CD1c-positive myeloid dendritic cell (primary cell): ENCODE data around the gene HOXB2.

Source experiments
- DNase-seq: peaks from one replicate; pipeline ENCODE4 v3.0.0-alpha.2; 2016; ENCODE audit errors: extremely low spot score

Gene HOXB2

DNA sequence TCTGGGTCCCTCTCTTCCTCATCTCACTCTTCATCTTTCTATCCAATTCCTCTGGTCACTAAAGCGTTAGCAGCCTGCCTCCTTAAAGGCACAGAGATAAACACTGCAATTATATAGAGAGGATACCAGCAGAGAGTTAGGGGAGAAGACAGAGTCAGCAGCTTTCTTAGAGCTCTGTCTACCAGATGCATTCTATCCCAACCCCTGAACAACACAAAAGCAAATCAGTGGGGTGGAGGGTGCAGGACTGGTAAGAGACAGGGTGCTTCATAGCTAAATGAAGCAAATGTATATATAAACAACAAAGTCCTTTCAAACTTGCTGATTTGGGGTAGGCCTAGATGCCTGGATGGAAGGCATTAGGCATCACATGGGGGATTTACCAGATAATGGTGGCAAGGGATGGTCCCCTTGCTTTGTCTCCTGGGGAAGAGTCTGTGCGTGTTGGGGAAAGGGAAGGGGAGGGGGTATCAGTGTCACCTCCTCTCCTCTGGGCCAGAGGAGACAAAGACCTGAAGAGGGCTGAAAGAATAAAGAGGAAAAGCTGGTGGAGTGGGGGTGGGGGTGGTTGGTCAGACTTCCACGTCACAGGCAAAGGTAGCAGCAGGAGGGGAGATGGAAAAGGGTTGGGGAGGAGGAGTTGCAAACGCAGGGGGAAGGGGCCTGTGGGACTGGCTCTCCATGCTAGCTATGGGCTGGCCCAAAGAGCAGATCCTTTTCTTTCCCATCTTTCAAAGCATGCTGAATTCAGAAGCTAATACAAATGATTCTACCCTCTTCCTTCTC lies 21.2 kb upstream of the HOXB2 start:
- no peak for DNase-seq

DNA sequence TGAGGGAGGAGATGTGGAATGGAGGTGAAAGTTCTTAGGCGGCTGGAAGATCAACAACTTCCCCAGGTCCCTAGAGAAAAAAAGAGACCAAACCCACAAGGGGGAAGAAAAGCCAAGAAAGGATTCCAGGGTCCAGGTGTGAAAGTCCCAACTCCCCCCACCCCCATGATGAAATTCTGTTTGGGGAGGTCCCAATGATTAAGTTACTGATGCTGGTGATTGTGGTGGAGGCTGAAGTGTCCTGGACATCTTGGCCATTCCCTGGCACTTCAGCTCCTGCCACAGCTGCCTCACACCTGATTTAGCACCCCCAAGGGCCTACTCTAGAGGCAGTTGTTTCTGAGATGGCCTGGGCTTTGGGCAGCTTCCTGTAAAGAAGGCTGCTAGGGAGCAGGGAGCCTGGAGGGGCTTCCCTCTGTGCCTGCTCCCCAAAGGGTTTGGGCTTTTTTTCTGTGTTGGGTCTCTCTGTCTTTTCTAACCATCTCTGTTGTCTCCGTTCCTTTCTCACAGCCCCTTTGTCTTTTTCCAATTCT lies 20.2 kb upstream of the HOXB2 start:
- no peak for DNase-seq

DNA sequence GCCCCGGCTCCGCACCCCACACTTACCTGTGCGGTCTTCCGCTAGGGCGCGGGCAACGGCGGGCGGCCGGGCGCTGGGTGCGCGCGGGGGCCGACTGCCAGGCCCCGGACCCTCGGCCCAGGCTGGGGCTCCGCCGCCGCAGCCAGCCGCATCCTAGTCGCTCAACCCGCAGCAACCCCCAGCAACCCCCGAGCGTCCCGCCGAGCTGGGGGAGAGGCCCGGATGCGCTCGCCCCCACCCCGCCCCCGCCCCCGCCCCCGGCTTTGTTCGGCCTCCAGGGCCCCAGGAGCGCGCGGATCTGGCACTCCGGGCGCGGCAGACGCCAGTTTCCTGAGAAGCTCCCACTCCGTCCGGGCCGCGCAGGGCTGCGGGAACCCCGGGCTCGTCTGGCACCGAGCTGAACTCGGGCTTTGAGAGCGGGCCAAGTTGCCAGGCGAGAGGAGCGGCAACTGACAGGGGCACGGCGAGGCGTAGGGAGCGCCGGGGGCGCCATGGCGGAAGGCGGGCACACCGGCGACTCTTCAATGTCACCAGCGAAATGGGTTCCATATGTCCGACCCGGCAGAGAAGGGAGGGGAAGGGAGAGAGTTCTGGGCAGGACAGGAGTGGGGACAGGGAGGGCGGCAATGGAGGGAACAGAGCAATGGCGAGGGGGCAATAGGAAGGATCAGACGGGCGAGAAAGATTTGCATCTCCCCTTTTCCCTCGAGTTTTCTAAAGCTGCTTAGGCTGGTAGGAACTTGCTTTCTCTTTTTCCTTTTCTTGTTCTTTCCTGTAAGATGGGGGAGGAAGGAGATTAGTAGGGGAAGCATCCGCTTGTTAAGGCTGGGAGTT lies 19.5 kb upstream of the HOXB2 start:
- DNase-seq, result no peak

DNA sequence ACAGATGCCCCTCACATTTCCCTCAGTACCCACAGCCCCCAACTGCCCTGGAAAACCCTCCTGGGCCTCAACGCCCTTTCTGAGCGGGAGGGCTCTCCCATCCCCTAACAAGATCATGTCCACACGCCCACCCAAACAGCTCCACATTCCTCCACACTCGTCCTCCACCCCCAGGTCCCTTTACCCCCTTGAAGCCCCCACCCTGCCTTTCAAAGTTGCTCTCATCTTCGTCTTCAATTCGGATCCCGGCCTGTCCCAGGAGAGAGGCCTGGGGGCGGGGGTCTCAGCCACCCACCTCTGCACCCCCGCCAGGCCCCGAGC lies 18.9 kb upstream of the HOXB2 start:
- DNase-seq, result no peak

DNA sequence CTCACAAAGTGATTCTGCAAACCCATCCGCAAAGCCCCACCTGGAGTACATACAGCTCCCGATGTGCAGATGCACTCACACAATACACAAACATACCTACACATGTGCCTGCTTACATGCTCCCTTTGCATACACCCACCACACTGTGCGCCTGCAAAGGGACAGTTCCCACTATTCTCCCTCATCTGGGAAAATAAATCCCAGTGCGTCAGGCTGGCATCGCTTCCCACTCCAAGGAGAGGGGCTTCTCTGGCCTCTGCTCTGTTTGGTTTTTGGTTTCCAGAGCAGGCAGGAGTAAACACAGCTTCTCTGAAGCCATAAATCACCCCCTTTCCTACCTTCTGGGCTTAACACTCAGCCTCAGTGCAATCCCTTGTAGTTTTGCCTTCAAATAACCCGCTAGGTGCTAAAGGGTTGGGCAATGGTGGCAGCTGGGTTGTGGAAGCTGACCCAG lies 18.5 kb upstream of the HOXB2 start:
- no peak for DNase-seq

DNA sequence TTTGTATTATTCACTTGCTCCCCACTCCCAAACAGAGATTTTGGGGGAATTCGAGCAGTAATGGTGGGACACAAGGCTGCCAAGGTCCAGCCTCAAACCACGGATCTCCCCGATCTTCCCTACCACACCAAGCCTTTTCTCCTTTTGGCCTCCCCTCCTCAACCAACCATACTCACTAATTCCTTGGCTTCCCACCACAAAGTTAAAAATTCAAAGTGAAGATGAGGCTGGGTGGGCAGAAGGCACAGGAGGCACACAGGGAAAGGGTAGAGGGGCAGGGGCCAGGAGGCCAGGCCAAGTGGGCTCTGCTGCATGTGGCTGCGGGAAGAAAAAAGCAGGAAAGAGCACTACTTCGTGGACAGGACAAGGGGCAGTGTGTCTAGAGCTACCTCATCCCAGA lies 18.0 kb upstream of the HOXB2 start:
- no peak for DNase-seq

DNA sequence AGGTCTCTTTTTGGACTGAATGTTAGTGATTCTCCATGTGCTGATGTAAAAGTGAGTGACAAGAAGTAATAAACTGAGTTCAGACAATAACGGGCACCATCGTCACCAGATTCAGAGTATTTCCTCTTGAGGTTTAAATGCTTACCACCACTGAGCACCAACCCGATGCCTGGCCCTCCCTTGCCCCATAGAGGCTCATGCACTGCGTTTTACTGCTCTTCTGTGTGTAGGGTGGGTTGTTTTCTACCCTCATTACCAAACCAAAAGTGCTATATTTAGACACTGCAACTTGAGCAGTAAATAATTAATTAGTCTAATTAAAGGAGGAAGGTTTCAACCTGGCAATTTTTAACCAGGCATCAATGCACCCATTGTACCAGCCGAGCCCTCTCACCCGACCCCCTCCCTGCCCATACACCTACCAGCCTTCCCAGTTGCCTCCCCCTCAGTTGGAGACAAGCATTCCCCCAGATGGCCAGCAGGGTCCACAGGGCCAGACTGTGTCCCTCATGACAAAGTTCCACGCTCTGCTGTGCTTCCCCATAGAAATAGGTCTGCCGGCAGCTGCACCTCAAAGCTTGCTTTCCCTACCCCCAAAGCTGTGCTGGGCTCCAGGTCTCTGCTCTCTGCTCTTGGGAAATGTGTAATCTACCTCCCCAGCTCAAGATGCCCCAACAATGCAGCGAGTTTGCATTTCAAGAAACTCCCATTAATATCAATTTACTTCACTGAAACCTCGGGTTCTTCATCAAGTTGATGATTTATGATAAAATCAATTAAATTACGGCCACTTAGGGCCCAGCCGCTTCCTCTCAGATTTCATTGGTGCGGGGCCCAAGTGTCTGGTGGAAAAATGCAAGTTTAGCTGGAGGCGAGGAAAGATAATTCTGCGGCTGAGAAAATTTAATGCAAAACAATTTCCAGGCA lies 17.2 kb upstream of the HOXB2 start:
- DNase-seq, result no peak

DNA sequence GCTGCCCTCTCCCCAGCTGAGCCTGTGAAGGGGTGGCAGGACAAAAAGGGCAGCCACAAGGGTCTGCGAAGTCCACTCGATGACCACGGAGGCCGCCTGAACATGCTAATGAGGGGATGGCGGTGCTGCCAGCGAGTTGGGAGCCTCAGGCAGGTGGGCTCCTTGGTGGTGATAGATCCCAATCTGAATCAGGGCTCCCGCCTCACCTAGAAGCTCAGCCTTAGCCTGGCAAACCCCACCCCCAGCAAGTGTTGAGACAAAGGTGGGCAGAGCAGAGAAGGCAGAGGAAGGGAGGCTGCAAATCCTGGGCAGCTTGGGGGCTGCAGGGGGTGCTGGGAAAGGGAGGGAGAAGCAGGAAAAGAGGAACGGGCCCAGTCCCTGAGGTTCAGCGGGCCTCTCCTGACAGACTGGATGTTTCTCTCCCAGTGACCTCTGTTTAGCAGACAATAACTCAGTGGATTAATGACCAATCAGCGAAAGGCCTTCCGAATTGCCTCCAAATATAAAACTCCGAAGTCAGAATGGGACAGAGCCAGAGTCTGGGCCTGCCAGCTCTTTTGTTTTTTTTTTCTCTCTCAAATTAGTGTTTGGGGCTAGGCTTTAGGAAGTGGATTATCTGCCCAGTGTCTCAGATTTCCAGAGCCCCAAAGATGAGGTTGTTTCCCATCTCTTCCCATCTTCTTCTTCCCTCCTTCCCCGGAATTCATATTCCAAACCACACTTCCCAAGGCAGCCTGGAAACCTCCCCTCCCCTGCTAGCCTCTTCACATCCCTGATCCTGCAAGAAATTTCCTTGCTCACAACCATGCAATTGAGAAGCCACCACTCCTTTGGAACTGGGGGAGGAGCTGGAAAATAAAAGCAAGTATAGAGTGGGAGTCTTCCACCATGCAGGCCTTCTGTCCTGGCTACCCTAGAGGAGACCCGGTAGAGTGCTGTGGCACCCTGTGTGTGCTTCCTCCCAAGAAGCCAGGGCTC lies 15.2 kb upstream of the HOXB2 start:
- DNase-seq, result no peak

DNA sequence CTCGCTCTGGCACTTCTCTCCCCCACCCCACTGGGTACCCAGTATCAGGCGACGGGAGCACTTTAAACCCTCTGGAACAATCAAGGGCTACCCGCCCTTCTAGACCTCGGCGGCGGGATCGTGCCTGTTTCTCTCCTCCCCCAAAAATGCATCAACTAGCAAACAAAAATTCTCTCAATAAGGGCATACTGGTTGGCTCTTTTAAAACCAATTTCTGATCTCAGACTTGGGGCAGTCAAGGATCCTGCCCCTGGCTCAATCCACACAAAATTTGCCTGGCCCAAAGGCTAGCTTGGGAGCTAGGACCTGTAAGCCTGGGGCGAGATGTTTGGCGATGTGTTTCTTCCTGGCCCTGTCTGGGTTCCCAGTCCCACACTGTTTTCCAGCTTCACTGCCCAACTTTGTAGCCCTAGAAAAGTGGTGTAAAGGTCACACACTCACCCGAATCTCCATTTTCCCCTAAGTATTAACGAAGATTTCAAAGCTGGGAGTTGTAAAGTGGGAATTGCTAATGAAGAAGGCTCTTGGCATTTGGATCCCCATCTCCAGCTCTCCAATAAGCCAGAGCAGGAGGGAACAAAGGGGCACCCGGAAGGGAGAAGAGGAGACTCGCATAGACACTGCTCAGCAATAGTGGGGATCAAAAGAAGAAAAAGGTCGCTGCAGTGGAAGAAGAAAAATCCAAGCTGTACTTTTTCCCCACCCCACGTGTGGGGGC lies 14.4 kb upstream of the HOXB2 start:
- no peak for DNase-seq

DNA sequence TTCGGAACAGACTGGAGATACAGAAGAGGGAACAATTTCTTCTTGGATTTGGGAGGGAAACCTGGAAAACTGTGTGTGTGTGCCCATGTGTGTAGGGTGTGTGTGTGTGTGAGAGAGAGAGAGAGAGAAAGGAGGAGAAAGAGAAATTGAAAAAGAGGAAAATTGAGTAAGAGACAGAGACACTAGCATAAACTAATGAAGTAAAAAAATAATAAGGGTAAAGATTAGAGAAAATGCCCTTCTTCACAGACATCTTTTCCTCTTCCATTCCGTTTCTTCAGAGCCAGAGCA lies 13.9 kb upstream of the HOXB2 start:
- no peak for DNase-seq

DNA sequence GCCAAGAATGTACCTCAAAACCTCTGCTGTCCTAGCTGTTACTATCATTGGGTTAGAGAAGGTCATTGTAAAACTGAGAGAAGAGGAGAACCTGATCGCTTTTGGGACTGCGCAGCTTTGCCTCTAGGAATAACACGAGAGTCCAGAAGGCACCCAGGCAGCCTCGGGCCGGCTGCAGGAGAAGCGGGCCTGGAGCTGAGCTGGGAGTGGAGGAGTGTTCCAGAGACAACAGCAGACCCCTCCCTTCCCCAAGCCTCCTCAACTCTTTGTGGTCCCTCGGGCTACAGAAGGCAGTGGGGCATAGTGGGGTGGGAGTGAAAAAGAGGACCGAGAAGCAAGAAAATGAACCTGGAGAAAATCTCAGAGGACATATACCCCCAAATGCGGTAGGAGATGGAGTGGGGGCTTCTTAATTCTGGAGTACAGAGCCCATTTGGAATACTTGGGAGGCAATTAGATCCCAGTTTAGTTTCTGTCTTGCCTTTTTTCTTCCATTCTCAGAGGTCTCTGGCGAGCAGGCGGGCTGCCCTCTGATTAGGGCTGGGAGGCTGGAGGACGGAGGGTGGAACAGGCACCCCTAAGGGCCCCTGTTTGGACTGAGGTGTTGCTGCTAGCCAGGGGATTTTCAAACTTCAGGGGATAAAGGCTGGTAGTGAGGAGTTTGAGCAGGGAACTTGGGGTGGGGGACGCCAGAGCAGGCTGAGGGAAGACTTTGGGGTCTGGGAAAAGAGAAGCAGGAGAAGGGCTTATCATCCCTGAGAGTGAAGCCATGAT lies 13.3 kb upstream of the HOXB2 start:
- no peak for DNase-seq

DNA sequence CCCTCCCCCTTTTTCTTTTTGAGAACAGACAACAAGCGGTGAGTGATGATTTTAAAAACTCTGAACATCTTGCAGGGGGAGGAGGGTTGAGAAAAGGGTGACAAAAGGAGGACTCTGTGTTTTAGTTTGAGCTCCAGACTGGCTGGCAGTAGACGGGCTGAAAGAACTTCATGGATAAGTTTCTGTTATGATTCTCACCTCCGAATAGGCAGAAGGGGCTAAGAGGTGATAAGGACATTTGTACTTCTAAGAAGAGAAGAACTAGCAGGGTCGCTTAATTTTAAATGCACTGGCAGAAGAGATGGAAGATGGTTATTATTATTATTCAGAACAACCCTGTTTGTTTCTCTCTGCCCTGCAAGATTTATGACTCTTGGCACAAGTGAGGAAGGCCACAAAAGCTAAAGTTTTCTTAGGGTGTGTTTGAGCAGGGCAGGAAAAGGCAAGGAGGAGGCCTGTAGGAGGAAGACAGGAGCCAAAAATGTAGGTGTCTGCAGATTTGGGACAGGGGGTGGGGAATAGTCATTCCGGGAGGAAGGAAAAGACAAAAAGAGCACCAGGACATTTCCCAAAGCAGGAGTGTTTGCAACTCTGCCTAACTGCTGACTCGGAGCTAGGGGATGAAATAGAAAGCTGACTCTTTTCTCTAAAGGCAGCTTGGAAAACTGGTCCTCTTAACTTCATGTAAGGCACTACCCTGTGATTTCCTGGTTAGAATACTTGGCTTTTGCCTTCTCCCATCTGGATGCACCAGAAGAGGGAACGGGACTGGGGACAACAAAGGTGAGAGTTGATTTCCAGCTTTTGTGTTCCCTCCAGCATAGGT lies 11.9 kb upstream of the HOXB2 start:
- no peak for DNase-seq

DNA sequence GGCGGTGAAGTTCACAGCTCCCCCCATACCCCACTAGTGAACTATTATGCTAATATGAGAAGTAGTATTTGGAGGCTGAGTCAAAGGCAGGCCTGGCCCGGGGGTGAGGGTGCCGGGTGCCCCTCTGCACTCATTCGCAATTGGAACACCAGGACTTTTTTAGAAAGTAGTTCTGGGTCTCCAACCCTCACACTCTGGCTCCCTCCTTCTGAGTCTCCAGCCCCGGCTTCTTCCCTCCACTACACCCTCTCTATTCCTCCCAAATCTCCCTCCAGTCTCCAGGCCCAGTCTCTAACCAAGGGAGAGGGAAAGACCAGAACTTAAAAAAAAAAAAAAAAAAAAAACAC lies 11.3 kb upstream of the HOXB2 start:
- no peak for DNase-seq

DNA sequence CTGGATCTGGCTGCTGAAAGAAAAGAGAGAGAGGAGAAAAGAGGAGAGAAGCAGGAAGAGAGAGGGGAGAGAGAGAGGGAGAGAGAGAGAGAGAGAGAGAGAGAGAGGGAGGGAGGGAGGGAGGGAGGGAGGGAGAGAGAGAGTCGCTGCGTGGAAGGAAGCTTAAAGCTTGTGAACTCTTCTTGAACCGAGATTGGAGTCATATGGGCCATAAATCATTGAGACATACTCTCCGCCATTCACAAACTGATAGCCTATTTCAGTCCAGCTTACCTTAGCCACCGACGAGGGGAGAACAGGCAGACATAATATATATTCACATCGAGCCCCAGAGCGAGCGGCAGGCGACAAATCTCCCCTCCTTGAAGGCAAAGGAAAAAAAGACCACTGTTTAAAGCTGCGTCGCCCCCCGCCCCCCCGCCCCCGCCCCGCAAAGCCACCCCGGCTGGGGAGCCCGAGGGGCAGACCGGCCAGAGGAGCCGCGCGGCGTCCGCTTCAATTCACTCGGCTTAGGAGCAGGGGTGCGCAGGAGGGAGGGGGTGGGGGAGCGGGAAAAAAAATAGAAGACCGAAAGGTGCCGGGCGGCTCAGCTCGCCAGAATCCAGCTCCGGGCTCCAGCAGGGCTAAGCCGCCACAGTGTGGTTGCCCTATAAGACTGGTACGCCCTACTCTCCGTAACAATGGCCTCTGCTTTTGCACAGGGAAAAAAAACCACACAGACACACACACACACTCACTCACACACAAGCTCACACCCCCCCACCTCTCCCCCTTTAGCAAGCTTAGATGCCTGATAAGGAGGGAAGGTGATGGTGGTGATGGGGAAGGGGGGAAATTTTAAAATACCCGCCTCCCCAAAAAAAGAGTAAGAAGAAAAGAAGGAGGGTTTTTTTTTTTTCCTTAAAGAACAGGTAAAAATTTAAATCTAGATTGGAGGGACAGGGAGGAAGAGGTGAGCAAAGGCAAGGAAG lies 10.6 kb upstream of the HOXB2 start:
- no peak for DNase-seq

DNA sequence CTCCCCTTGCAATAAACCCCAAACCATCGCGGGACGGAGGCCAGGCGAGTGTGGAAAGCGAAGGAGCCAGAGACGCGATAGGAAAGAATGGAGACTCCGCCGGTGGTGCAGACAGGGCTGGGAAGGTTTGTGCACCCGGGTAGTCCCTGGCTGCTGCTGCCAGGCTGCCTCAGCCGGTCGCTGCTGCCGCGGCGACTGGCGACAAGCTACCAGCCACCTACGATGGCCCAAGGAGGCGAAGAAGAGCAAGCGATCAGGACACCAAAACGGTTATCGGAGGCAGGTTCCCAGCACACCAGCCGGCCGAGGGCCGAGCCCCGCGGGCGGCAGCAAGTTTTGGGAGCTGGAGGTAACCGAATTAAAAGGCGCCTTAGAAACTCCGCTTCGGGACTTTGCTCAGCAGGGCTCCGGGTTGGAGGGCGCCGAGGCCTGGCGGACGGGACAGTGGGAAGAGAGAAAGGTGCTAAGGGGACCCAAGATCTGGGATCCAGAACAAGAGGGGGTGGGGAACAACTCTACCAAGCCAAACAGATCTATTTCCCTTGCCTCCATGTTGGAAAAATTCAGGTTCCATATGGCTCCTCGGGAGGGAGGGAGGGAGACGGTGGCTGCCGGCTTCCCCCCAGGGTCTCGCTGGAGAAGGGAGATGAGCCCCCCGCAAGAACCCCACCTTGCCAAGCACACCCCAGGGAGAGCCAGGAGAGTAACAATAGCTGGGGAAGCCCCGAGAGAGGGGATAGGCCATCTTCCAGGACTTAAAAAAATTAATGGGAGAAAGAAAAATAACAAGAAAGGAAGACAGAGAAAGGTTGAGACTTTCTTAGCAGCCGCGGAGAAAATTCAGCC lies 9.7 kb upstream of the HOXB2 start:
- DNase-seq, result no peak

DNA sequence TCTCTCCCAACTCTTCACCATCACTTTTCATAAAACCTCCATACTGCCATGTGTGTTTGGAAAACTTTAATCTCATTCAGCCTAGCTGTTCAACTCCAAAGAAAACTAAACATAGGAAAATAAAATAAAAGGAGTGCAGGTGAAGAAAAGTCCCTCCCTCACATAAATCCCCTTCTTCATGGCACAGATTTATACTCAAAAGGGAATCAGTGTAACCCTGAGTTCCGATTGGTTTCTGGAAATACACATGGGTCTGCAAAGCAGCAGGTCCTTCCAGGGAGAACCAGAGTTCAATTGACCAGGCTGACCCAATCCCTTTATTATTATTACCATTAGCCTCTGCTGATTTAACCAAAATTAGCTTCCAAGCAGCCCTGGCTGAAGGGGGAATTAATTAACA lies 8.9 kb upstream of the HOXB2 start:
- no peak for DNase-seq

DNA sequence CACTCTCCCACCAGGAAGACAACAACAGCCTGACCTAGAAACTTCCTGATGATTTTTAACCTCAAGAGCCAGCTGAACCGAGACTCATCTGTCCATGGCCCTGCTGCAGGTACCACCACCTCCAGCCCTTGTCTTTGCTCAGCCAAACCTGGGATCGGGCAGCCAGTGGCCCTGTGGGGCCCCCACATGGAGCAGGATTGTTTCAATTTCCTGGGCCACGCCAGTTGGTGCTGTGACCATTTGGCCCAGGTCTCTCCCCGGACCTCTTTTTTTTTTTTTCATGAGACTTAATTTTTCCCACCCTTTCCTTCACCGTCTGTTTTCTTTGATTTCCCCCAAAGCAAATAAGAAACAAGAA lies 8.3 kb upstream of the HOXB2 start:
- DNase-seq, result no peak
